ENCODE measurements around the gene HRH3.
A peak's percentile ranks its signal among the peaks of the same experiment; 100 is the strongest.

The HRH3 gene

DNA sequence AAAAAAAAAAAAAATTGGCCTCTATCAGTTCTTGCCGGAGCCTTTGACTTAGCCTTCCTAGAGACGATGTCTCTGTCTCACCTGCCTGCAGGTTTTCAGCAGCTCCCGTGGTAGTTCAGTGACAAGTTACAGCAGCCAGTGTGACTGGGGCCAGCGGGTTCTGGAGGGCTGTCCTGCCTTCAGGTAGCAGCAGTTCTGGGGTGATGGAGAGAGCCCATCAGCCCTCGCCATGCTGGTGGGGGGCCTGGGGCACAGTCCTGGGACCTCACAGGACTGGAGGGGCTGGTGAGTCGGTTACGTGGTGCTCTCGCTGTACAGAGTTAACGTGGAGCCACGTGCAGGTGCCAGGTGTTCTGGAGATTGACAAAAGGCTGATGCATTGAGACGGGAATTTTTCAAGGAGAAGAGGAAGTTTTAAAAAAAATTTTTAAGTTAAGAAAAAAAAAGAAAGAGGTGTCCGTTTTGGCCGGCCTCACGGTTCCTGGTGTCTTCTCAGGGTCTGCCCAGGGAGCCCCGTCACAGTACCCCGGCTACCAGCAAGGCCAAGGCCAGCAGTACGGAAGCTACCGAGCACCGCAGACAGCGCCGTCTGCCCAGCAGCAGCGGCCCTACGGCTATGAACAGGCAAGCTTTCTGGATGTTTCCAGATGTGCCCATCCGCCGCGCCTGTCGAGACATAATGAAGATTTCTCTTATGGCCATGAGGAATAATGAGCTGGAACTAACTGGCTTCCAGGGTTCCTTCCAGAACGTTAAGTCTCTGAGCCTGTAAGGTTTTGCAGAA, 45.9 kb downstream of the HRH3 start:
- no peak for DNase-seq

DNA sequence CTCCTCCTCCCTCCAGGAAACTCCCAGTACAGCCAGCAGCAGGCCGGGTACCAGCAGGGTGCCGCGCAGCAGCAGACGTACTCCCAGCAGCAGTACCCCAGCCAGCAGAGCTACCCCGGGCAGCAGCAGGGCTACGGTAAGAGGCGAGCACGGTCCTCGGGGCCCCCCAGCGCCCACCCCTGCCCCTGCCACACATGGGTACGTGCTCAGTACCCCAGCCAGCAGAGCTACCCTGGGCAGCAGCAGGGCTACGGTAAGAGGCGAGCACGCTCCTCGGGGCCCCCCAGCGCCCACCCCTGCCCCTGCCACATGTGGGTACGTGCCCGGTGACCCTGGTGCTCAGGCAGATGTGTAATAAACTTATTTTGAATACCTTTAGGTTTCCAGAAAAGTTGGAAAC, 47.4 kb downstream of the HRH3 start:
- no peak for DNase-seq

- no peak for DNase-seq
Observed at GRCh38 chr20:62171245-62171644, 48.8 kb downstream of the HRH3 start.

GRCh38 chr20:62170536-62170935, 49.5 kb downstream of the HRH3 start:
- DNase-seq = no peak

DNA sequence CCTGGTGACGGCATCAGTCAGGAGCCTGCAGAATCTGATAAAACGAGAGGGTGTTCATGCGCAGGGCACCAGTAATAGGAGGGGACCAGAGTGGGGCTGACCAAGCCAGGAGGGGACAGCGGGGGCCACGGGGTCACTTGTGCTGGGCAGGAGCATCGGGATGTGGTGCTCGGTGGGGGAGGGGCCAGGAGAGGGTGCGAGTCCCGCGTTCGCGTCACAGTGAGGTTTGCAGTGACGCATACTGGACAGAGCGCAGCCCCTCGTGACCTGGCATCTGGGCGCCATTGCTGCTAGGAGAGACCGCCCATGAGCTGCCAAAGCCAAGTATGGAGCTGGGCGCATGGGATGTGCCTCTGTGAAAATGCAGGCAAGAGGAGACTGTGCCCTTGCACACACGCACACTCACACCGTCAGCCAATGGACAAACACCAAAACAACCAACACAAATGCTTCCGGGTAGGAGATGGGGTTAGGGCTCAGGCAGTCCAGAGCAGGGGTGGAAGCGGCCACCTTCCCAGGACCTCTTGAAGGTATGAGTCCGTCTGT, 51.1 kb downstream of the HRH3 start:
- DNase-seq = no peak

- peak; percentile 86 for DNase-seq
Observed at GRCh38 chr20:62168061-62168460, 52.0 kb downstream of the HRH3 start.

- DNase-seq = no peak
Observed at GRCh38 chr20:62167474-62167873, 52.6 kb downstream of the HRH3 start.

- DNase-seq = no peak
Observed at GRCh38 chr20:62165762-62166399, 54.2 kb downstream of the HRH3 start.
